PC-3 (cell line): ENCODE measurements around the gene GDPD5.

Experiments used
- EZH2 ChIP-seq: fragments of 300-600 bp; sonication (generic); IDR thresholded peaks from one replicate; pipeline ENCODE4 v1.6.1; 2017; ENCODE audit warnings: antibody characterized with exemption, mild to moderate bottlenecking, low read length; ENCODE audit not compliant: unreplicated experiment
- TF ChIP-seq, protein P1 (sequence below): fragments of 300-600 bp; sonication (generic); conservative IDR thresholded peaks from 2 replicates; pipeline ENCODE4 v1.5.1; 2017; ENCODE audit warnings: antibody characterized with exemption, low read depth, mild to moderate bottlenecking, low read length

DNA sequence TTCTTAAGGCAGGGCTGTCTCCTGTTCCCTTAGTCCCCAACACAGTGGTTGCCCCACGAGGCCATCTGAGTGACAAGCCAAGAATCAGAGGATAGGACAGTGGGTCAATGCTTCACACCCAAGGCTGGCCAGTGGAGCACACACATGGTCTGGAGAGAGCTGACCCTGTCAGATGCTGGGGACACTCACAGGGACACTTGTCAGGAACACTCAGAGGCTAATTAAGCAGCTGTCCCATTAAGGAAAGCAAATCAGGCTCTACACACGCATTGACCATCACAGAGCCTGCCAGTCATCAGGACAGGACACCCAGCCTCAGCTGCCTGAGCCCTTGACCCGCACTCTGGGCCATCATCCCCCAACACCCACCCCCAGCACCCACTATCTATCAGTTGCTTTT is 18.2 kb downstream of the GDPD5 start:
- TF ChIP-seq, protein P1, sequence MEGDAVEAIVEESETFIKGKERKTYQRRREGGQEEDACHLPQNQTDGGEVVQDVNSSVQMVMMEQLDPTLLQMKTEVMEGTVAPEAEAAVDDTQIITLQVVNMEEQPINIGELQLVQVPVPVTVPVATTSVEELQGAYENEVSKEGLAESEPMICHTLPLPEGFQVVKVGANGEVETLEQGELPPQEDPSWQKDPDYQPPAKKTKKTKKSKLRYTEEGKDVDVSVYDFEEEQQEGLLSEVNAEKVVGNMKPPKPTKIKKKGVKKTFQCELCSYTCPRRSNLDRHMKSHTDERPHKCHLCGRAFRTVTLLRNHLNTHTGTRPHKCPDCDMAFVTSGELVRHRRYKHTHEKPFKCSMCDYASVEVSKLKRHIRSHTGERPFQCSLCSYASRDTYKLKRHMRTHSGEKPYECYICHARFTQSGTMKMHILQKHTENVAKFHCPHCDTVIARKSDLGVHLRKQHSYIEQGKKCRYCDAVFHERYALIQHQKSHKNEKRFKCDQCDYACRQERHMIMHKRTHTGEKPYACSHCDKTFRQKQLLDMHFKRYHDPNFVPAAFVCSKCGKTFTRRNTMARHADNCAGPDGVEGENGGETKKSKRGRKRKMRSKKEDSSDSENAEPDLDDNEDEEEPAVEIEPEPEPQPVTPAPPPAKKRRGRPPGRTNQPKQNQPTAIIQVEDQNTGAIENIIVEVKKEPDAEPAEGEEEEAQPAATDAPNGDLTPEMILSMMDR: no peak
- no peak for TF ChIP-seq EZH2
